MM.1S (cell line): ENCODE results near the gene MEP1A.
"Not testable (repeated sequence)": the region's sequence is repeated elsewhere in the genome, so short reads cannot be mapped to it uniquely, and the experiment has no call there.

Experiments
- EZH2 ChIP-seq: fragments of 300-600 bp; sonication (generic); optimal IDR thresholded peaks from 2 replicates; pipeline ENCODE3; 2017; ENCODE audit warnings: low read depth, mild to moderate bottlenecking, antibody characterized with exemption, low read length, mixed read lengths
- EZH2phosphoT487 ChIP-seq: fragments of 300-600 bp; sonication (generic); IDR thresholded peaks from 2 replicates; pipeline ENCODE4 v1.6.1; 2018; ENCODE audit warnings: antibody characterized with exemption, low read length
- TF ChIP-seq, protein P1 (sequence below): fragments of 300-600 bp; sonication (generic); IDR thresholded peaks from 2 replicates; pipeline ENCODE4 v1.5.1; 2016; ENCODE audit warnings: antibody characterized with exemption, low read length, mixed read lengths

DNA sequence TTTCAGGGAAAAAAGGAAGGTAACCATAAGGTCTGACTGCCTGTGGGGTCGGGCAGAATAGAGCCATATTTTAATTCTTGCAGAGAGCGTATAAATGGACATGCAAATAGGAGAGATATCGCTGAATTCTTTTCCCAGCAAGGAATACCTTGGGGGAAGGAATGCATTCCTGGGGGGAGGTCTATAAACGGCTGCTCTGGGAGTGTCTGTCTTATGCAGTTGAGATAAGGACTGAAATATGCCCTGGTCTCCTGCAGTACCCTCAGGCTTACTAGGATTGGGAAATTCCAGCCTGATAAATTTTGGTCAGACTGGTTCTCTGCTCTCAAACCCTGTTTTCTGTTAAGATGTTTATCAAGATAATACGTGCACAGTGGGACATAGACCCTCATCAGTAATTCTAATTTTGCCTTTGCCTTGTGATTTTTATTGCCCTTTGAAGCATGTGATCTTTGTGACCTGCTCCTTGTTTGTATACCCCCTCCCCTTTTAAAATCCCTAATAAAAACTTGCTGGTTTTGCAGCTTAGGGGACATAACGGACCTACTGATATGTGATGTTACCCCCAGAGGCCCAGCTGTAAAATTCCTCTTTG, 49.2 kb downstream of the MEP1A start:
- TF ChIP-seq, protein P1, sequence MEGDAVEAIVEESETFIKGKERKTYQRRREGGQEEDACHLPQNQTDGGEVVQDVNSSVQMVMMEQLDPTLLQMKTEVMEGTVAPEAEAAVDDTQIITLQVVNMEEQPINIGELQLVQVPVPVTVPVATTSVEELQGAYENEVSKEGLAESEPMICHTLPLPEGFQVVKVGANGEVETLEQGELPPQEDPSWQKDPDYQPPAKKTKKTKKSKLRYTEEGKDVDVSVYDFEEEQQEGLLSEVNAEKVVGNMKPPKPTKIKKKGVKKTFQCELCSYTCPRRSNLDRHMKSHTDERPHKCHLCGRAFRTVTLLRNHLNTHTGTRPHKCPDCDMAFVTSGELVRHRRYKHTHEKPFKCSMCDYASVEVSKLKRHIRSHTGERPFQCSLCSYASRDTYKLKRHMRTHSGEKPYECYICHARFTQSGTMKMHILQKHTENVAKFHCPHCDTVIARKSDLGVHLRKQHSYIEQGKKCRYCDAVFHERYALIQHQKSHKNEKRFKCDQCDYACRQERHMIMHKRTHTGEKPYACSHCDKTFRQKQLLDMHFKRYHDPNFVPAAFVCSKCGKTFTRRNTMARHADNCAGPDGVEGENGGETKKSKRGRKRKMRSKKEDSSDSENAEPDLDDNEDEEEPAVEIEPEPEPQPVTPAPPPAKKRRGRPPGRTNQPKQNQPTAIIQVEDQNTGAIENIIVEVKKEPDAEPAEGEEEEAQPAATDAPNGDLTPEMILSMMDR: not testable (repeated sequence)
- not testable (repeated sequence) for TF ChIP-seq EZH2, EZH2phosphoT487
